CD4-positive, alpha-beta memory T cell (primary cell): Measurements from ENCODE around the gene ZRANB3. TPM values are rescaled to one million over a fixed set of nuclear protein-coding genes. Genes with fewer than 3 reads are reported as not detected.

Experiments used
- CTCF ChIA-PET: fragments of 350-600 bp; sonication (Branson Sonifier 250); formaldehyde crosslinking; loops from one replicate; lab custom pipeline; 2021; ENCODE audit warnings: inconsistent platforms; ENCODE audit not compliant: partially characterized antibody; lab: Charles Lee
- POLR2A ChIA-PET: fragments of 350-600 bp; sonication (Branson Sonifier 250); formaldehyde crosslinking; loops from one replicate; lab custom pipeline; 2021; ENCODE audit not compliant: partially characterized antibody; lab: Charles Lee
- DNase-seq, 5 donors: peaks; one replicate each; pipeline versions ENCODE4 v3.0.0 to v3.0.0-alpha.2; 2020 to 2022; ENCODE audit warnings: mixed read lengths in 1 of 5
- H3K27ac ChIP-seq: one replicate; pipeline ENCODE4 v1.7.0; 2013; ENCODE audit warnings: low read depth, low read length
- H3K27me3 ChIP-seq: 2 replicates; pipeline ENCODE4 v1.7.0; 2013; ENCODE audit warnings: mild to moderate bottlenecking, low read length, moderate library complexity; ENCODE audit not compliant: insufficient read depth
- H3K36me3 ChIP-seq: 2 replicates; pipeline ENCODE4 v1.7.0; 2013; ENCODE audit warnings: mild to moderate bottlenecking, low read length, moderate library complexity; ENCODE audit not compliant: insufficient read depth
- H3K4me1 ChIP-seq: 2 replicates; pipeline ENCODE4 v1.7.0; 2013; ENCODE audit warnings: mild to moderate bottlenecking, low read length, moderate library complexity; ENCODE audit not compliant: insufficient read depth
- H3K4me3 ChIP-seq, 2 donors: one replicate each; pipeline ENCODE4 v1.7.0; 2013; ENCODE audit warnings: low read length in 2 of 2, mild to moderate bottlenecking in 1 of 2
- H3K9me3 ChIP-seq, 2 donors: one replicate each; pipeline ENCODE4 v1.7.0; 2013; ENCODE audit warnings: low read length in 2 of 2, control low read depth in 1 of 2; ENCODE audit not compliant: control insufficient read depth in 1 of 2
- H3K27ac Mint-ChIP-seq, 7 donors: one replicate each; pipeline ENCODE4 v1.8.0; 2020 to 2021; ENCODE audit warnings: mixed read lengths in 7 of 7, mild to moderate bottlenecking in 6 of 7, inconsistent platforms in 3 of 7, moderate library complexity in 3 of 7
- H3K27me3 Mint-ChIP-seq, 2 donors: one replicate each; pipeline ENCODE4 v1.8.0; 2020 to 2021; ENCODE audit warnings: mixed read lengths in 2 of 2
- H3K36me3 Mint-ChIP-seq, 2 donors: one replicate each; pipeline ENCODE4 v1.8.0; 2020 to 2021; ENCODE audit warnings: mixed read lengths in 2 of 2, inconsistent platforms in 1 of 2, mild to moderate bottlenecking in 1 of 2
- H3K4me1 Mint-ChIP-seq, 4 donors: one replicate each; pipeline ENCODE4 v1.8.0; 2020 to 2021; ENCODE audit warnings: mixed read lengths in 4 of 4, mild to moderate bottlenecking in 1 of 4
- H3K4me3 Mint-ChIP-seq, 8 donors: one replicate each; pipeline ENCODE4 v1.8.0; 2020 to 2021; ENCODE audit warnings: mixed read lengths in 8 of 8, mild to moderate bottlenecking in 7 of 8, moderate library complexity in 6 of 8, inconsistent platforms in 3 of 8
- H3K9me3 Mint-ChIP-seq, 8 donors: one replicate each; pipeline ENCODE4 v1.8.0; 2020 to 2021; ENCODE audit warnings: mixed read lengths in 8 of 8, mild to moderate bottlenecking in 5 of 8, inconsistent platforms in 3 of 8, moderate library complexity in 1 of 8
- intact Hi-C: fragments of 100-400 bp; cut with micrococcal nuclease; formaldehyde crosslinking; loops from one replicate; pipeline ENCODE4 v1.15.1; 2023
- polyA plus RNA-seq, 2 donors: library from polyadenylated mRNA; unstranded; fragments of 300-500 nt; fragmentation: Illumina TruSeq; gene quantifications; one replicate each; pipeline ENCODE4 v1.2.3, GENCODE V29; 2021
- total RNA-seq, 2 experiments: library from RNA; stranded (reverse); gene quantifications; one replicate each; pipeline ENCODE4 v1.2.3, GENCODE V29; 2021

Gene ZRANB3
- total and polyA plus RNA-seq, 4 experiments from 2014 or later, result 2.3 to 5.0 (median 3.4) TPM

- intact Hi-C loops, result no loop called here
- POLR2A ChIA-PET, result no interaction called here
- Mint-ChIP-seq H3K36me3 (peaks cover 4 to 15% of the 10 kb centered on the region in 2 donors), H3K4me3 (no peak overlapping the region), H3K27ac (no peak overlapping the region), H3K4me1 (no peaks in the 10 kb centered on the region), H3K9me3 (peaks cover 0 to 28% (median 21%) of the 10 kb centered on the region in 8 donors), H3K27me3 (no peaks in the 10 kb centered on the region)
- Histone ChIP-seq H3K36me3 (no peaks in the 10 kb centered on the region), H3K27me3 (no peaks in the 10 kb centered on the region), H3K27ac (no peak overlapping the region), H3K4me1 (no peaks in the 10 kb centered on the region), H3K9me3 (peaks cover 0 to 3% of the 10 kb centered on the region in 2 donors), H3K4me3 (no peak overlapping the region)
- CTCF ChIA-PET, result no interaction called here
- no peak for DNase-seq
Measured at GRCh38 chr2:135186054-135186453, 345.0 kb downstream of the ZRANB3 start.

GRCh38 chr2:135183822-135184221 lies 347.2 kb downstream of the ZRANB3 start:
- no peak overlapping the region for H3K4me3 Mint-ChIP-seq
- Histone ChIP-seq H3K4me1 (no peaks in the 10 kb centered on the region), H3K27me3 (no peaks in the 10 kb centered on the region), H3K36me3 (no peaks in the 10 kb centered on the region), H3K27ac (no peak overlapping the region), H3K4me3 (no peak overlapping the region), H3K9me3 (no peaks in the 10 kb centered on the region)
- no peak for DNase-seq
- CTCF ChIA-PET, result no interaction called here
- POLR2A ChIA-PET, result no interaction called here
- H3K9me3 Mint-ChIP-seq, result peaks cover 0 to 15% (median 6%) of the 10 kb centered on the region in 8 donors
- peaks cover 0 to 1% (median 0%) of the 10 kb centered on the region in 4 donors for H3K4me1 Mint-ChIP-seq
- H3K27me3 Mint-ChIP-seq, result no peaks in the 10 kb centered on the region
- H3K27ac Mint-ChIP-seq, result peak overlapping the region in 1 of 7 donors; percentile 30
- H3K36me3 Mint-ChIP-seq, result peaks cover 2 to 10% of the 10 kb centered on the region in 2 donors
- intact Hi-C loops, result no loop called here

GRCh38 chr2:135182601-135183000 lies 348.4 kb downstream of the ZRANB3 start:
- Histone ChIP-seq H3K4me1 (no peaks in the 10 kb centered on the region), H3K27ac (no peak overlapping the region), H3K36me3 (no peaks in the 10 kb centered on the region), H3K9me3 (no peaks in the 10 kb centered on the region), H3K4me3 (no peak overlapping the region), H3K27me3 (no peaks in the 10 kb centered on the region)
- H3K4me1 Mint-ChIP-seq, result peaks cover 0 to 1% (median 0%) of the 10 kb centered on the region in 4 donors
- no peak overlapping the region for H3K27ac Mint-ChIP-seq
- intact Hi-C loops, result no loop called here
- ChIA-PET POLR2A (no interaction called here), CTCF (no interaction called here)
- DNase-seq, result no peak
- H3K27me3 Mint-ChIP-seq, result no peaks in the 10 kb centered on the region
- no peak overlapping the region for H3K4me3 Mint-ChIP-seq
- H3K9me3 Mint-ChIP-seq, result peaks cover 0 to 7% (median 3%) of the 10 kb centered on the region in 8 donors
- H3K36me3 Mint-ChIP-seq, result peaks cover 6 to 13% of the 10 kb centered on the region in 2 donors

GRCh38 chr2:135182190-135182589 lies 348.8 kb downstream of the ZRANB3 start:
- Mint-ChIP-seq H3K27ac (no peak overlapping the region), H3K36me3 (peaks cover 8 to 16% of the 10 kb centered on the region in 2 donors), H3K4me3 (no peak overlapping the region), H3K4me1 (peaks cover 0 to 1% (median 0%) of the 10 kb centered on the region in 4 donors), H3K9me3 (peaks cover 0 to 5% (median 0%) of the 10 kb centered on the region in 8 donors), H3K27me3 (no peaks in the 10 kb centered on the region)
- no peak for DNase-seq
- no peaks in the 10 kb centered on the region for H3K36me3 ChIP-seq
- H3K9me3 ChIP-seq, result no peaks in the 10 kb centered on the region
- H3K27ac ChIP-seq, result no peak overlapping the region
- H3K27me3 ChIP-seq, result no peaks in the 10 kb centered on the region
- no peak overlapping the region for H3K4me3 ChIP-seq
- intact Hi-C loops, result no loop called here
- POLR2A ChIA-PET, result no interaction called here
- H3K4me1 ChIP-seq, result no peaks in the 10 kb centered on the region
- CTCF ChIA-PET, result no interaction called here

- CTCF ChIA-PET, result no interaction called here
- Mint-ChIP-seq H3K4me3 (no peak overlapping the region), H3K4me1 (peaks cover 0 to 1% (median 0%) of the 10 kb centered on the region in 4 donors), H3K36me3 (peaks cover 29 to 37% of the 10 kb centered on the region in 2 donors), H3K27ac (peak overlapping the region in 2 of 7 donors; percentile 0 to 71), H3K27me3 (no peaks in the 10 kb centered on the region), H3K9me3 (peaks cover 0 to 6% (median under 1%) of the 10 kb centered on the region in 8 donors)
- no peak overlapping the region for H3K4me3 ChIP-seq
- no peak for DNase-seq
- intact Hi-C loops, result no loop called here
- no peaks in the 10 kb centered on the region for H3K27me3 ChIP-seq
- POLR2A ChIA-PET, result no interaction called here
- H3K9me3 ChIP-seq, result no peaks in the 10 kb centered on the region
- H3K4me1 ChIP-seq, result no peaks in the 10 kb centered on the region
- H3K27ac ChIP-seq, result no peak overlapping the region
- H3K36me3 ChIP-seq, result no peaks in the 10 kb centered on the region
Measured at GRCh38 chr2:135179689-135180088, 351.3 kb downstream of the ZRANB3 start.

GRCh38 chr2:135175177-135175576 lies 355.8 kb downstream of the ZRANB3 start:
- H3K4me1 Mint-ChIP-seq, result peaks cover 0 to 7% (median 0%) of the 10 kb centered on the region in 4 donors
- Histone ChIP-seq H3K27me3 (no peaks in the 10 kb centered on the region), H3K4me1 (no peaks in the 10 kb centered on the region), H3K4me3 (no peak overlapping the region), H3K36me3 (peaks cover 9% of the 10 kb centered on the region), H3K9me3 (no peaks in the 10 kb centered on the region), H3K27ac (no peak overlapping the region)
- no peak overlapping the region for H3K27ac Mint-ChIP-seq
- ChIA-PET POLR2A (no interaction called here), CTCF (no interaction called here)
- H3K9me3 Mint-ChIP-seq, result peaks cover 0 to 6% (median under 1%) of the 10 kb centered on the region in 8 donors
- no peak overlapping the region for H3K4me3 Mint-ChIP-seq
- H3K27me3 Mint-ChIP-seq, result no peaks in the 10 kb centered on the region
- intact Hi-C loops, result no loop called here
- DNase-seq, result no peak
- peaks cover 58 to 64% of the 10 kb centered on the region in 2 donors for H3K36me3 Mint-ChIP-seq

GRCh38 chr2:135174810-135175093 lies 356.3 kb downstream of the ZRANB3 start:
- ChIA-PET CTCF (no interaction called here), POLR2A (no interaction called here)
- intact Hi-C loops, result no loop called here
- Histone ChIP-seq H3K9me3 (no peaks in the 10 kb centered on the region), H3K4me1 (no peaks in the 10 kb centered on the region), H3K4me3 (no peak overlapping the region), H3K27me3 (no peaks in the 10 kb centered on the region), H3K36me3 (peaks cover 9% of the 10 kb centered on the region), H3K27ac (no peak overlapping the region)
- Mint-ChIP-seq H3K36me3 (peaks cover 61 to 68% of the 10 kb centered on the region in 2 donors), H3K27ac (no peak overlapping the region), H3K9me3 (peaks cover 0 to 6% (median under 1%) of the 10 kb centered on the region in 8 donors), H3K27me3 (no peaks in the 10 kb centered on the region), H3K4me1 (peaks cover 0 to 7% (median under 1%) of the 10 kb centered on the region in 4 donors), H3K4me3 (no peak overlapping the region)
- no peak for DNase-seq
